Loucy (cell line): Measurements from ENCODE around the gene NTN1.

Source experiments
- CTCF ChIP-seq: fragments of 200-600 bp; sonication (generic); conservative IDR thresholded peaks from 2 replicates; pipeline ENCODE4 v1.5.1; 2014; ENCODE audit warnings: mild to moderate bottlenecking, antibody characterized with exemption, low read length
- EZH2phosphoT487 ChIP-seq: fragments of 200-600 bp; IDR thresholded peaks from 2 replicates; pipeline ENCODE4 v1.6.1; 2018; ENCODE audit warnings: antibody characterized with exemption, mild to moderate bottlenecking, moderate library complexity, borderline replicate concordance

GRCh38 chr17:9110501-9110900 lies 89.2 kb downstream of the NTN1 start:
- TF ChIP-seq CTCF = no peak
- no peak for TF ChIP-seq EZH2phosphoT487
